Eye (tissue), 1 donor: ENCODE measurements around the gene MCTS1.
"Not testable (repeated sequence)": the region's sequence is repeated elsewhere in the genome, so short reads cannot be mapped to it uniquely, and the experiment has no call there.

ENCODE experiments used
- DNase-seq: peaks from one replicate; pipeline ENCODE4 v3.0.0-alpha.2; 2015

MCTS1 gene

DNA sequence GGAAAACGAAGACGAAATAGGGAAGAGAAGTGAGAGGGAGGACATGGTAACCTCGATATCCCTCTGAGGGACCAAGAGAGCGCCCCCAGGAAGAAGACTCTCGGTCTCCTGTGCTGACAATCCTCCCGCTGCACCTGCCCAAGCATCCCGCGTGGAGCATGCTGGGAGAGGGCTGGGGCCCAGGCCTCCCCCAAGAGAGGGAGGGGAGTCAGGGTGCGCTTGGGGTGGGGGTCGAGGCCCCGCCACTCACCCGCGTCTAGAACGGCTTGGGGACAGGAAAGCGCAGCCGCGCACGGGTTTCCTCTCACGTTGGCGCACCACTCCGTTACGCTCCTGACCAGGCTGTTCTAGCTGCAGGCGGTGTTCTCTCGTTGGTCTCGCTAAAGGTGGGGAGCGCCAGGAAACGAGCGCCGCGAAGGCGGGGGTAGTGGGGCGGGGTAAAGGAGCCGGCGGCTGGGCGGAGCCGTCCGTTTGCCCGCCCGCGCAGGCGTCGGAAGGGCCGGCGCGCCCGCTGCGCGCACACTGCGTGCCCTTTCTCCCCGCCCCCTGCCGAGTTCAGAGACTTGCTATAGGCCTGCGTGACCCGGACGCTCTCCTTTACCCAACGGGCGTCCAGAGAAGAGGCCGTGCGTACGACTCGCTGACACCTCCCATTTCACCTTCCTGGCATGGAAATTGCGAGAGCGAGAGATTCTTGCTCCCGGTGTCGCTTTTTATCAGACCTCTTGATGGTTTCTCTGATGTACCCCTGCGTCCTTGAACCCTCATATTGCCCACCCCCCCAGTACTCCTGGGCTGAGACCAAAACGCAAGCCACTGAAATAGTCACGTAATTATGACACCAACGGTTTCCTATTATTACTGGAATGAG lies 26.0 kb downstream of the MCTS1 start, which contains the start of gene C1GALT1C1:
TSS of gene C1GALT1C1 (minus strand) at position 388 of the 871 bp plus-strand sequence. CDS start 2,888 bp downstream, outside the sequence.
- DNase-seq, result peak; percentile 93

DNA sequence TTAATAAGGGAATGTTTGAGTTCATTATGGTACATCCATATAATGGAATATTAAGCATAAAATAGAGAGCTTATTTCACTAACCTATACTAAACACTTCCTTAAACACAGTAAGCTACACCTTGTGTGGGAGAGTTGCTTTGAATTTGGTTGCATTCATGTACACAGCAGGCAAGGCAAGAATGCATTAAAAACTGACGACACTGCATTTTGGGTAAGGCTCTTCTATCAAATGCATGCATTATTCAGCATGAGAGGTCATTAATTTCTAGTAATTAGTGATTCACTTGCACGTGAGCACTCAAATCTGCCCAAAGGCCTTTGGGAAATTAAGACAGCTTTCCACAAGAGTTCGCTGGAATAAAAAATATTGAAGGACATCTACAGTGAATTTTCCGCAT lies 34.7 kb downstream of the MCTS1 start:
- no peak for DNase-seq

- DNase-seq, result no peak
Measured at GRCh38 chrX:120642871-120643270, 39.0 kb downstream of the MCTS1 start.

GRCh38 chrX:120647127-120647526 lies 43.2 kb downstream of the MCTS1 start:
- no peak for DNase-seq

- not testable (repeated sequence) for DNase-seq
Measured at GRCh38 chrX:120652256-120652655, 48.4 kb downstream of the MCTS1 start.

DNA sequence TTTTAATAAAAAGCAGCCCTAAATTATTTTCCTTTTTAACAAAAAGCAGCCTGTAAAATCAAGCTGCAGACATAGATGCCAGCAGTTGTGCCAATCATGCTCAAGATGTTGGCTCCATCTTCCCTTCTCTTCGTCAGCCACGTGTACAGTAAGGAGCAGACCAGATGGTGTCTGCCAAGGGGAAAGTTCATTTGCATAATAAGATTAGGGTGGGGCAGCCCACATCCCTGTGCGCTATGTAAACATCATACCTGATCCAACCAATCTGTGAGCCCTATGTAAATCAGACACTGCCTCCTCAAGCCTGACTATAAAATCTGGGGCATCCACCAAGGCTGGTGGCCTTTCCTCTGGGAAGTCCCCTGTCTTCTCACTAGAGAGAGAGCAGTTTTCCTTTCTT lies 49.1 kb downstream of the MCTS1 start:
- DNase-seq, result peak; percentile 22

DNA sequence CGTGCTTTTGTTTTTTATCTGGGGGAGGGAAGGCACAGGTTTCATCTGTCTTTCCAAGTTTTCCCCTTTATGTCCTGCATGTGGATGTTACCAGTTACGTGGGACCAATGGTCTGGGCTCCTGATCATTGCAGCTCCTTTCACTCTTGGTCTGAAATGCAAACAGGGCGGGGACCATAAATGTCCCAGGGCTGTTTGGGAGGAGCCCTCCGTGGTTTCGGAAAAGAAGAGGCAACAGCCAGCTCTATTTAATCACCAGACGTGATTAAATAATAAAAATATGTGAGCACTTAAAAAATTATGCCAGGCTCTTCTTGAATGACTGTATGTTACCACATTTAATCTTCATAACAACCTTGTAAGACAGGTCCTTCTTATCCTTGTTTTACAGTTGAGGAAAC lies 56.7 kb downstream of the MCTS1 start:
- no peak for DNase-seq
